Measurements from ENCODE around the gene WDCP.

Gene WDCP

DNA sequence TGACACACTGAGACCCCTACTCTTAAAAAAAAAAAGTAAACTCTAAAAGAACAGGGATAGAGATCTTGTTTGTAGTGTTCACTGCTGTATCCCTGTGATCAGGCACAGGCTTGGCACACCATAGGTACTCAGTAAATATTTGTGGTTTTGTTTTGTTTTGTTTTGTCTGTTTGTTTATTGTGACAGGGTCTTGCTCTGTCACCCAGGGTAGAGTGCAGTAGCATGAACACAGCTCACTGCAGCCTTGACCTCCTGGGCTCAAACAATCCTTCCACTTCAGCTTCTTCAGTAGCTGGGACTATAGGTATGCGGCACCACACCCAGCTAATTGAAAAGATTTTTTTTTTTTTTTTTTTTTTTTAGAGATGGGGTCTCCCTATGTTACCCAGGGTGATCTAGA is 5.8 kb upstream of the WDCP start:
- Histone ChIP-seq H2AFZ (no peak overlapping the region), H3K27me3 (ENCODE audit: control insufficient read depth, insufficient read depth, low read length) (no peaks in the 10 kb centered on the region), H3K4me3 (ENCODE audit: low read depth, low read length) (no peak overlapping the region), H3K36me3 (ENCODE audit: control insufficient read depth, insufficient read depth, low read length) (no peaks in the 10 kb centered on the region), H3K4me1 (no peaks in the 10 kb centered on the region), H3K79me2 (no peaks in the 10 kb centered on the region), H3K4me2 (ENCODE audit: low read length) (no peak overlapping the region), H3K9ac (no peak overlapping the region), H3K9me3 (ENCODE audit: control insufficient read depth, low read length) (no peaks in the 10 kb centered on the region), H3K27ac (no peak overlapping the region)
- TF ChIP-seq, protein P1, sequence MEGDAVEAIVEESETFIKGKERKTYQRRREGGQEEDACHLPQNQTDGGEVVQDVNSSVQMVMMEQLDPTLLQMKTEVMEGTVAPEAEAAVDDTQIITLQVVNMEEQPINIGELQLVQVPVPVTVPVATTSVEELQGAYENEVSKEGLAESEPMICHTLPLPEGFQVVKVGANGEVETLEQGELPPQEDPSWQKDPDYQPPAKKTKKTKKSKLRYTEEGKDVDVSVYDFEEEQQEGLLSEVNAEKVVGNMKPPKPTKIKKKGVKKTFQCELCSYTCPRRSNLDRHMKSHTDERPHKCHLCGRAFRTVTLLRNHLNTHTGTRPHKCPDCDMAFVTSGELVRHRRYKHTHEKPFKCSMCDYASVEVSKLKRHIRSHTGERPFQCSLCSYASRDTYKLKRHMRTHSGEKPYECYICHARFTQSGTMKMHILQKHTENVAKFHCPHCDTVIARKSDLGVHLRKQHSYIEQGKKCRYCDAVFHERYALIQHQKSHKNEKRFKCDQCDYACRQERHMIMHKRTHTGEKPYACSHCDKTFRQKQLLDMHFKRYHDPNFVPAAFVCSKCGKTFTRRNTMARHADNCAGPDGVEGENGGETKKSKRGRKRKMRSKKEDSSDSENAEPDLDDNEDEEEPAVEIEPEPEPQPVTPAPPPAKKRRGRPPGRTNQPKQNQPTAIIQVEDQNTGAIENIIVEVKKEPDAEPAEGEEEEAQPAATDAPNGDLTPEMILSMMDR (IDR thresholded peaks at IDR 0.05) = no peak

DNA sequence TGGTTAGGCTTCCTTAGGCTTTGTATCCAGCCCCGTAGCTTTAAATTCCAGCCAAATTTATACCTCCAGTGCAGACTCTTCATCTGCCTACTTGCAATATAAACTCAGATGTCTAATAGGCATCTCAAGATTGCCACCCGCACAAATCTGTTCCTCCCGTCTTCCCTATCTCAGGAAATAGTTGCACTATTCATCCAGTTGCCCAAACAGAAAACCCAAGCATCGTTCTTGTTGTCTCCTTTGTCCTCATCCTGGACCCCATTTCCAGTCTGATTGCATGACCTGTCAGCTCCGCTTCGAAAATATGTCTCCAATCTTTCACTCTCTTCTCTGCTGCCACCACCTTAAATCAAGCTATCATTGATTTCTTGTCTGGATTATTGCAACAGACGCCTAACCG is 4.6 kb upstream of the WDCP start:
- no peaks in the 10 kb centered on the region for H3K79me2 ChIP-seq
- no peaks in the 10 kb centered on the region for H3K27me3 ChIP-seq (ENCODE audit: control insufficient read depth, insufficient read depth, low read length)
- no peak overlapping the region for H3K9ac ChIP-seq
- TF ChIP-seq, protein P1 (IDR thresholded peaks at IDR 0.05) = no peak
- no peaks in the 10 kb centered on the region for H3K36me3 ChIP-seq (ENCODE audit: control insufficient read depth, insufficient read depth, low read length)
- H3K4me3 ChIP-seq (ENCODE audit: low read depth, low read length) = no peak overlapping the region
- H3K4me2 ChIP-seq (ENCODE audit: low read length) = no peak overlapping the region
- no peaks in the 10 kb centered on the region for H3K4me1 ChIP-seq
- no peaks in the 10 kb centered on the region for H3K9me3 ChIP-seq (ENCODE audit: control insufficient read depth, low read length)
- H3K27ac ChIP-seq = no peak overlapping the region
- H2AFZ ChIP-seq = no peak overlapping the region

DNA sequence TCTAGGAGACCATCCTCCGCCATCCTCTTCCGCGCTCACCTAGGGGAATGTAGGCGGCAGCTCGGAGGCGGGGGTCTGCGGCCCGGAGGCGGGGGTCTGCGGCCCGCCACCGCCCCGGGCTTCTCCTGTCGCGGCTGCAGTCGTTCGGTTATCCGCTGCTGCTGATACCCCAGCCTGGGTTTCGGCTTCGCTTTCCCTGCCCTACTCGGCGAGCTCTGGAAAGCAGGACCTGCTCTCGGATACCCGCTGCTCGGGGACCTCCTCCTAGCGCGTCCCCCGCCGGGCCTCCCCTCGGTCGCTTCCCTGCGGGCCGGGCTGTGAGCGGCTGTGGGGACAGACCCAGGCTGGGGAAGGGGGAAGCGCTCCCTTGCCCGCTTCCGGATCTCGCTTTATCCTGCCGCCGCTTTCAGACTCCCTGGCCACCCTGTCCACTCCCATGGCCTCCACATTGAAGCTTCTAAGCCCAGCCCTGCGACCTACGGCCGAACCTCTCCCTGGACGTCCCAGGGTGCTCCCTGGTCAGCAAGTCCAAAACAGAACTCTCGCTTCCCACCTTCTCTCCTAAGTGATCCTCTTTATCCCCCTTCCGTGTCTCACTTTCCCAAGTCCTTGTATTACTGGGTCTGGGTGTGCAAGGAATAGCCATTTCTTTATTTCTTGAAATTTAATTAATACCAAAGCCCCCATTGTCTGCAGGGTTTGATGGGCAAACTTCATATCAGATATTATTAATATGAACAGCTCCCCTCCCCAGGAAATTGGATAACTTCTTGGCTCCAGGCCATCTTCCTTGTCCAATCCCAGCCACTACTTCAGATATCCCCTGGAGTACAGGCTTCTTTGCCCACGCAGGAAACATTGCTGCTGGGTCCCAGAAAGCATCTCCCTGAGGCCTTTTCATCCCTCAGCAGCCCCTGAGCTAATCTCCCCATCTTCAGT is 3.1 kb upstream of the WDCP start:
- Histone ChIP-seq H3K27me3 (ENCODE audit: control insufficient read depth, insufficient read depth, low read length) (no peaks in the 10 kb centered on the region), H3K9ac (peak overlapping the region; percentile 12), H3K79me2 (no peaks in the 10 kb centered on the region), H3K9me3 (ENCODE audit: control insufficient read depth, low read length) (no peaks in the 10 kb centered on the region), H2AFZ (peak overlapping the region; percentile 95), H3K4me1 (no peaks in the 10 kb centered on the region), H3K4me2 (ENCODE audit: low read length) (peak overlapping the region; percentile 90), H3K4me3 (ENCODE audit: low read depth, low read length) (peak overlapping the region; percentile 64), H3K36me3 (ENCODE audit: control insufficient read depth, insufficient read depth, low read length) (no peaks in the 10 kb centered on the region), H3K27ac (peak overlapping the region; percentile 27)
- TF ChIP-seq, protein P1 (IDR thresholded peaks at IDR 0.05) = no peak

DNA sequence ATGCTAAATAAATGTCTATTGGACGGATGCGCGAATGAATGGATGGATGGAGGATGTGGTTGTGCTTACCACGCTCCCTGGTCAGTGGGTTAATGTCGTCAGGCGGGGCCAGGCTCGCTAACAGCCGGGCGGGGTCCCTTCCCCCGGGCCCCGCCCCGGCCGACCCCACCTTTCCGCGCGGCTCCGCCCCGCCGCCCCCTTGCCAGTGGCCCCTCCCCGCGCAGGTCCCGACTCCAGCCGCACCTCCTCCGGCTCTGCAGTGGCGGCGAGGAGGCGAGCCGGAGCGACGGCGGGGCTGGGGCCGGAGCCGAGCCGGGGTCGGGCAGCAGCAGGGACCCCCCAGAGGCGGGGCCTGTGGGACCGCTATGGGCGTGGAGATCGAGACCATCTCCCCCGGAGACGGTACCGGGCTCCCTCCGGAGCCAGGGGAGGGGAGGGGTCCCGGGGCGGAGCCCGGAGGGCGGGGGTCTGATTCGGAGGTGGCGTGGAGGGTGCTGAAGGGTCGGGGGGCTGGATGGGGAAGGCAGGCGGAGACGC is 2.4 kb upstream of the WDCP start, which contains the start of gene FKBP1B:
FKBP1B (plus strand) TSS at position 257 of the 537 bp plus-strand sequence; CDS start at position 366, 109 bp downstream.
- Histone ChIP-seq H3K36me3 (ENCODE audit: control insufficient read depth, insufficient read depth, low read length) (no peaks in the 10 kb centered on the region), H2AFZ (peak within 1 kb of the TSS; percentile 95), H3K9ac (peak within 1 kb of the TSS; percentile 12), H3K4me1 (no peaks in the 10 kb centered on the region), H3K27me3 (ENCODE audit: control insufficient read depth, insufficient read depth, low read length) (no peaks in the 10 kb centered on the region), H3K4me3 (ENCODE audit: low read depth, low read length) (peak within 1 kb of the TSS; percentile 64), H3K4me2 (ENCODE audit: low read length) (peak within 1 kb of the TSS; percentile 90), H3K9me3 (ENCODE audit: control insufficient read depth, low read length) (no peaks in the 10 kb centered on the region), H3K27ac (peak within 1 kb of the TSS; percentile 27), H3K79me2 (no peaks in the 10 kb centered on the region)
- TF ChIP-seq, protein P1 (IDR thresholded peaks at IDR 0.05) = no peak

Measured in parathyroid adenoma (tissue), 2 donors.